ENCODE measurements around the gene TOP3B.

The TOP3B gene

GRCh38 chr22:21949569-21949918, 33.0 kb downstream of the TOP3B start:
- TF ChIP-seq EZH2phosphoT487 (conservative IDR thresholded peaks at IDR 0.05; ENCODE audit: low read length) (no peak), CTCF (IDR thresholded peaks at IDR 0.05; ENCODE audit: insufficient read depth, low read length, poor library complexity, severe bottlenecking) (no peak)
- H3K79me2 ChIP-seq (ENCODE audit: insufficient read depth, low read length) = no peaks in the 10 kb centered on the region
- H3F3A ChIP-seq (ENCODE audit: insufficient read depth) = no peaks in the 10 kb centered on the region
- H3K9me3 ChIP-seq (ENCODE audit: insufficient read depth, low read length) = no peaks in the 10 kb centered on the region
- no peaks in the 10 kb centered on the region for H3K9me2 ChIP-seq (replicated peaks; ENCODE audit: insufficient read depth, low read length)
- H4K20me1 ChIP-seq (ENCODE audit: low read depth, low read length) = no peaks in the 10 kb centered on the region
- no peak overlapping the region for H3K4me2 ChIP-seq (ENCODE audit: low read depth, low read length, poor library complexity, severe bottlenecking)
- H3K27ac ChIP-seq (ENCODE audit: low read depth, low read length) = no peak overlapping the region
- H3K36me3 ChIP-seq (ENCODE audit: low read length) = no peaks in the 10 kb centered on the region
- H3K4me3 ChIP-seq (ENCODE audit: insufficient read depth, low read length, poor library complexity, severe bottlenecking) = no peak overlapping the region
- H2AFZ ChIP-seq (ENCODE audit: low read depth, low read length, severe bottlenecking) = no peak overlapping the region
- H3K9ac ChIP-seq (ENCODE audit: low read length) = no peak overlapping the region
- H3K27me3 ChIP-seq (ENCODE audit: low read length) = no peaks in the 10 kb centered on the region

GRCh38 chr22:21948824-21949568, 33.6 kb downstream of the TOP3B start:
- no peaks in the 10 kb centered on the region for H3K27me3 ChIP-seq (ENCODE audit: low read length)
- H3K9ac ChIP-seq (ENCODE audit: low read length) = no peak overlapping the region
- no peak overlapping the region for H2AFZ ChIP-seq (ENCODE audit: low read depth, low read length, severe bottlenecking)
- no peaks in the 10 kb centered on the region for H4K20me1 ChIP-seq (ENCODE audit: low read depth, low read length)
- TF ChIP-seq CTCF (IDR thresholded peaks at IDR 0.05; ENCODE audit: insufficient read depth, low read length, poor library complexity, severe bottlenecking) (no peak), EZH2phosphoT487 (conservative IDR thresholded peaks at IDR 0.05; ENCODE audit: low read length) (no peak)
- H3K4me3 ChIP-seq (ENCODE audit: insufficient read depth, low read length, poor library complexity, severe bottlenecking) = no peak overlapping the region
- no peaks in the 10 kb centered on the region for H3K79me2 ChIP-seq (ENCODE audit: insufficient read depth, low read length)
- no peaks in the 10 kb centered on the region for H3K36me3 ChIP-seq (ENCODE audit: low read length)
- H3K4me2 ChIP-seq (ENCODE audit: low read depth, low read length, poor library complexity, severe bottlenecking) = no peak overlapping the region
- no peak overlapping the region for H3K27ac ChIP-seq (ENCODE audit: low read depth, low read length)
- H3K9me3 ChIP-seq (ENCODE audit: insufficient read depth, low read length) = no peaks in the 10 kb centered on the region
- no peaks in the 10 kb centered on the region for H3F3A ChIP-seq (ENCODE audit: insufficient read depth)
- no peaks in the 10 kb centered on the region for H3K9me2 ChIP-seq (replicated peaks; ENCODE audit: insufficient read depth, low read length)

GRCh38 chr22:21948390-21948789, 34.2 kb downstream of the TOP3B start:
- no peak overlapping the region for H2AFZ ChIP-seq (ENCODE audit: low read depth, low read length, severe bottlenecking)
- H3K9me2 ChIP-seq (replicated peaks; ENCODE audit: insufficient read depth, low read length) = no peaks in the 10 kb centered on the region
- H3K79me2 ChIP-seq (ENCODE audit: insufficient read depth, low read length) = no peaks in the 10 kb centered on the region
- H3K4me2 ChIP-seq (ENCODE audit: low read depth, low read length, poor library complexity, severe bottlenecking) = no peak overlapping the region
- no peak overlapping the region for H3K4me3 ChIP-seq (ENCODE audit: insufficient read depth, low read length, poor library complexity, severe bottlenecking)
- no peaks in the 10 kb centered on the region for H3K27me3 ChIP-seq (ENCODE audit: low read length)
- H3K9me3 ChIP-seq (ENCODE audit: insufficient read depth, low read length) = no peaks in the 10 kb centered on the region
- H3K36me3 ChIP-seq (ENCODE audit: low read length) = no peaks in the 10 kb centered on the region
- H3K9ac ChIP-seq (ENCODE audit: low read length) = no peak overlapping the region
- TF ChIP-seq CTCF (IDR thresholded peaks at IDR 0.05; ENCODE audit: insufficient read depth, low read length, poor library complexity, severe bottlenecking) = no peak
- TF ChIP-seq EZH2phosphoT487 (conservative IDR thresholded peaks at IDR 0.05; ENCODE audit: low read length) = no peak
- no peaks in the 10 kb centered on the region for H3F3A ChIP-seq (ENCODE audit: insufficient read depth)
- no peak overlapping the region for H3K27ac ChIP-seq (ENCODE audit: low read depth, low read length)
- H4K20me1 ChIP-seq (ENCODE audit: low read depth, low read length) = no peaks in the 10 kb centered on the region

All from SU-DHL-6 (cell line).